ENCODE data around the gene CARD16.
"Not testable (repeated sequence)": the region's sequence is repeated elsewhere in the genome, so short reads cannot be mapped to it uniquely, and the experiment has no call there.

The CARD16 gene
- 14.1 to 28.4 reads per million in 2 donors for total RNA-seq

DNA sequence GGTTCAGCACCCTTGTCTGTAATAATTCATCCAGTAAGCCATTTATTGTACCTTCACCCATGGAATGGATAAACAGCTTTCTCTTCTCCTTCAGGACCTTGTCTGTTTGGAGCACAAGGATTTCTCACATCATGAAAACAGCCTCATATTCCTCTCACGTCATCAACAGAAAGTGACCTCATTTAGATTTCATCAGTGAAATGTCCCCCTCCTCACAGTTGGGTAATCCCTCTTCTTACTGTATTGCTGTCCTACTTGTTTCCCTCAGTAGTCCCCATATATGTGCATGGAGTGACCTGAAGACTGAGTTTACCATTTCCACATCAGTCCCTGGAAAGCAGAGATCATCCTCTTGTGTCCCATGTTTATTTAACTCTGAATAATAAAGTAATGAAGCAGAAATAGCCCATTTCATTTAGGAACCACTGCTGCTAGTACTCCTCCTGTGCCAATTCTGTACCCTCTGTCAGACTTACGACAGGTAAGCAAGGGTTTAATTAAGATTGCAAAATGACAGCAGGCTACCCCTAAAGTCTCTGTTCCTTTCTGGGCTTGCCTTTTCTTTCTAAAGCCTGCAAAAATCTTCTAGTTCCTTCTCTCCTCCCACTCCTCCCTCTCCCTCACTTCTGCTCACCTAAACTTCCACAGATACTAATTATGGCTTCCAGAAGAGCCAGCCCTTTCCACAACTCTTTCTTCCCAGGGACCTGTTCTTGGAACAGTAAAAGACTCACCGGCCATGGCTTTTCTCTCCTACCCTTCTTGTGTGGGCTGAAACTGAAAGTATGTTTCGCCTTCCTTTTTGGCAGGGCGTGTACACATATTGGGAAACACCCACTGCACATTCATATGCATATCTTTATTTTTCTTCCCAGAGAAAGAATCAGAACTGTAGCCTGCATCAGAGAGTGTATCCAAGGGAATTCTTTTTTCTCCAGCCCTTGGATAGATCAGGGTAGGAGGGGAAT lies at the start of gene CARD16:
CARD16 (minus strand) TSS at position 779 of the 968 bp plus-strand sequence; CDS start at position 741, 38 bp downstream.
- DNase-seq = not testable (repeated sequence)

DNA sequence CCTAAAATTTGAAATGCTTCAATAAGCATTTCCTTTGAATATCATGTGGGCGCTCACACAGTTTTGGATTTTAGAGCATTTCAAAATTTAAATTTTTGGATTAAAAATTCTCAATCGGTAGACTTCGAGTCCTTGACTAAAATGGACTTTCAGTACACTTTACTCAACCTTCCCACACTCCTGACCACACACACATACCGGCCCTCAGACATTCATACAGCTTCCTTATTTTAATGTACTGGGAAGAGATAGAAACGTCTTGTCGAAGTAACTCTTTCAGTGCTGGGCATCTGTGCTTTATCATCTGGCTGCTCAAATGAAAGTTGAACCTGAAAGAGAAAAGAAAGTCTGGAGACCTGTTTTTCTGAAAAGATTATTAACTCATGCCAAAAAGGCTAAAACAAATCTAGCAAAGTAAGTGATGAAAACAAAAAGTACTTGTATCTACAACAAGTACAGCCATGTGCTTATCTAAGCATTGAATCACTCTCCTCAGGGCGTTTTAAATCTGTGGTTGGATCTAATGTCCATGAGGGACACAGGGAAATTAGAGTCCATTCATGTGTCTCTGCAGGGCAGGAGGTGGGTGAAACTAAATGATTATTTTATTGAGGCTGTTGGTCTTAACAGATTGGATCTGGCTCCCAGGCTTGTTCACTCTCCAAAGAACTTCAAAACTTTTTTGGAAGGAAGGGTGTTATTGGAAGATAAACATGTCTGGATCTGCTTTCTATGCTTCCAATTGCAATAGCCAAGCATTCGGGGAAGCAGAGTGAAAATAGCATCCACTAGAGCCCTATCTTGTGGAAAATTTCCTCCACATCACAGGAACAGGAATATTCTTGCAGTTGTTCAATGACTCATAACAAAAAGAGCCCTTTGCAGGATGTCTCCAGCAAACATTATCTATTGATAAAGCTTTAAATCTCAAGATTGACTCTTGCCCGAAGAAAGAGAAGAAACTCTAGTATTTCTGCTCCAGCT lies 47.4 kb upstream of the CARD16 start:
- DNase-seq = no peak

DNA sequence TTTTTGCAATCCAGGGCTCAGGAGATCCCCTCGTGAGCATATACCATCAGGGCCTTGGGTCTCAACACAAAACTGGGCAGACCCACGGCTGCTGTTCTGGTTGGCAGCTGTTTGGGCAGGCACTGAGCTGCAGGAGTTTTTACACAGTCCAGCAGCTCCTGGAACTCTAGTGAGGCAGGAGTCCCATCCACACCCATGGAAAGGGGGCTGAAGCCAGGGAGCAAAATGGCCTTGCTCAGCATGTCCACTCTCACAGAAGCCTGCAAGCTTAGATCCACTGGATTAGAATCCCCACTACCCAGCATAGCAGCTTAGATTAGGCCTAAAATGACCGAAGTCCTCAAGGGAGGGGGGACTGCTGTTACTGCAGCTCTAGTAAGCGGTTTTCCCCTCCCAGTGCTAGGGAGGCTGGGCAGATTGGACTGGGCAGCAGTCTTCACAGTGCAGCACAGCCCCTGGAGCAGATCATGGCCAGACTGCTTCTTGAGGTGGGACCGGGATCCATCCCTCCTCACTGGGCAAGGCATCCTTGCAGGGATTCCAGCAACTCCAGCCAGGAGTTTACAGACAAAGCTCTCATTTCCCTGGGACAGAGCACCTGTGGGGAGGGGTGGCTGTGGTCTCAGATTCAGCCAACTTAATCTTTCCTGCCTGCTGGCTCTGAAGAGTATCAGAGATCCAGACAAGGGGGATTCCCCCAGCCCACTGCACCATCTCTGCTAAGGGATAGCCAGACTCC lies 36.4 kb upstream of the CARD16 start:
- DNase-seq = no peak

DNA sequence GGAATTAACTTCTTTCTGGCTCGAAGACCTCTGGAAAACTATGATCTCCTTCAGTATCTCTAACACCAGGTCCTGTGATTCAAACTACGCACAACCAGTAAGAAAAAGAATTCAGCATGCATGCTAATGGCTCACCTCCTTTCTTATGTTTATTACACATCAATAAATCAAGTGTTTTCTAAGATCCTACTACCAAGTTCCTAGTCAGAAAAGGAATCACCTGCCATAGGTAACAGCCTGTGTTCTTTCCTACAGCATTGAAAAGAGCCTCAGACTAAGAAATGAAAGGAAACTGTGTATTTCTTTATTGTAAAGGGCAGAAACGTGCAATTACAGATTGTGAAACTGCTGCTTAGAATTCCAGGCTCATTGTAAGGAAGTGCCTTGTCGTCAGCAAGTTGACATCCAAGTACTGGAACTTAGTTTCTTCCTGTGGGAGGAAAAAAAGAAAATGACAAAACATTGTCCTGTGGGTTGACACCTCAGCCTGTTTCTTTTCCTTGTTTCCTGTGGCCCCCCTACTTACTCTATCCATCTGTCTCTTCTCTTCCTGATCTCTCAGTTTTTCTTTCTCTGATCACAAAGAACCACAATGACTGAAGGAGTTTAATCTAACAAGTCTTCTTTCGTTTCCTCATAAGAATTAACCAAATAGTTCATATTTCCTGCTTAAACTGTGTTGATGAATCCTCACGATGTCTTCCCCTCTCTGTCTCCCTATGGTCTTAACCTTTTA lies 35.2 kb upstream of the CARD16 start:
- not testable (repeated sequence) for DNase-seq

DNA sequence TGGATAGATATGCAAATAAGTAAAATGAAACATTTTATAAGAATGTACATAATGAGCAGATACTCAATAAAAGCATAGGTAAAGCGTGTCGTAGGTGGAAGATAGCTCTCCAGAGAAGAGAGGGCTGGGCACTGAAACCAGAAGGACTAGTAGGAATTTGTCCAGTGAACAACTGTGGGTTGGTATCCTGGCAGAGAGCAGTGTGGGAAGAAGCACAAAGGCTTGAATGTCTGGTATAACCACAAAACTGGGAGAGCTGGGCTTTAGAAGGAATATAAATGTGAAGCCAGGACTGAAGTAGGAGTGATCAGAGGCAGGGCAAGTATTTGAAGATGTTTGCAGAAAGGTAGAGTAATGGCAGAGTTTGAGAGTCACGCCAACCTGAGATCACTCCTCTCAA lies 33.1 kb upstream of the CARD16 start:
- DNase-seq = no peak

DNA sequence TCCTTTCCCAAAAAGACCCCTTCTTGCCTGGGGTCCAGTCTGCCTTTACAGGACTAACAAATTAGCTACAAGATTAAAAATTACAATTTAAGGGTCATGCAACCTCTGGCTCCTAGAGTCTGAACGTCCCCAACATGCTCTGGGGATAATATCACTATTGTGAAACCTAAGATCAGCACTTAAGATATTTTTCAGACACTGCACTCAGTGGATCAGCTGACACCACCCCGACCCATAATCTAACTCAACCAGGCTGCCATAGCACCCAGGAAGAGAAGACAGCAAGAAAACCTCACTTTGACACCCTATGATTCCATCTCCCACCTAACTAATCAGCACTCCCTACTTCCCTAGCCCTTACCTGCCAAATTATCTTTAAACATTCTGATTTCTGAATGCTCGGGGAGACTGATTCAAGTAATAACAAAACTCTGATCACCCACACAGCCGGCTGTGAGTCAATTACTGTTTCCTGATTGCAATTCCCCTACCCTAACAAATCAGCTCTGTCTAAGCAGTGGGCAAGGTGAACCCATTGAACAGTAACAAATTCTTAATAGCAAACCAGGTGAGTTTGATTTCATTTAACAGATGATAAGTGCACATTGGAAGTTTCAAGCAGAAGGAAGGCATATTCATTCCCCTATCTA lies 32.1 kb upstream of the CARD16 start:
- DNase-seq = not testable (repeated sequence)

DNA sequence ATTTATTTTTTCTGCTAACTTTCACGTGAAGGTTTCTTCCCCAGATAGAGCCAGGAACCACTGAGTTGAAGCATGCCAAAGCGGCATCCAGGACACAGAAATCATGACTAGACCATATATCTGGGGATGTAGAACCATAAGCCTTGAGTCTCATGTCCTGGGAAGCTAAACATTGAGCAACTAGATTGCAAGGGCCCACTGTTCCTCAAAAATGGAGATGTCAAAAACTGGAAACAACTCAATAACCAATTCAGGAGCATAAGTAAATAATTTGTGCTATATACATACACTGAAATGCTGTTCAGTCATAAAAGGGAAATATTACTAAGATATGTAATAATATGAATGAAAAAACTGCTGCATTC lies 29.0 kb upstream of the CARD16 start:
- DNase-seq = no peak

DNA sequence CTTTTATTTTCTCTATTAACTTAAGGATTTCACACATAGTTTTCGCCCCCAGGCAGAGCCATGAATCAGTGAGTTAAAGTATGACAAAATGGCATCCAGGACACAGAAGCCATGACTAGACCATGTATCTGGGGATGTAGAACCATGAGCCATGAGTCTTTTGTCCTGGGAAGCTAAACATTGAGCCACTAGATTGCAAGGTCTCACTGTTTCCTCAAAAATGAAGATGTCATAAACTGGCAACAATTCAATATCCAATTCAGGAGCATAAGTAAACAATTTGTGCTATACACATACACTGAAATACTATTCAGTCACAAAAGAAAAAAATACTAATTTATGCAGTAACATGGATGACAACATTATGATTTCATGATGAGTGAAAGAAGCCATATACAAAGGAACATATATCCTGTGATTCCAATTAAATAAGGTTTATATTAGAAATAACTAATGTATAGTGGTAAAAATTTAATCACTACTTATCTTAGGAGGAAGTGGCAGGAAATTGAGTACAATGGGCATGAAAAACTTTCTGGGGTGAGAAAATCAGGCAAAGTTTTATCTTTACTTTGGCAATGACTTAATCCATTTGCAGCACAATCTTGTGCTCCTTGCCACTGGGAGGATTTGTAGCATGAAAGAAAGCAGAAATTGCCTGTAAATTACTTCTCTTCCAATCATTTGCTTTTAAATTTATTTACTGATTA lies 28.5 kb upstream of the CARD16 start:
- no peak for DNase-seq

DNA sequence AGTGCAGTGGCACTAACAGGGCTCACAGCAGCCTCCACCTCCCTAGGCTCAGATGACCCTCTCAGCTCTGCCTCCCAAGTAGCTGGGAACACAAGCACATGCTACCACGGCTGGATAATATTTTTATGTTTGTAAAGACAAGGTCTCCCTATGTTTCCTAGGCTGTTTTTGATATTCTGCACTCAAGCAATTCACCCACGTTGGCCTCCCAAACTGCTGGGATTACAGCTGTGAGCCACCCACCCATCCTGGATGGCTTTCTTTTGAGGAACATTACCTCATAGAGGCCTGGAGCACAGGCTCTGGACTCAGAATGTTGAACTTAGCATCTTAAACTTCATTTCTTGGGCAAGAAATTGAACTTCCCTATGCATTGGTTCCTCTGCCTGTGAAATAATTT lies 26.9 kb upstream of the CARD16 start:
- DNase-seq = not testable (repeated sequence)

DNA sequence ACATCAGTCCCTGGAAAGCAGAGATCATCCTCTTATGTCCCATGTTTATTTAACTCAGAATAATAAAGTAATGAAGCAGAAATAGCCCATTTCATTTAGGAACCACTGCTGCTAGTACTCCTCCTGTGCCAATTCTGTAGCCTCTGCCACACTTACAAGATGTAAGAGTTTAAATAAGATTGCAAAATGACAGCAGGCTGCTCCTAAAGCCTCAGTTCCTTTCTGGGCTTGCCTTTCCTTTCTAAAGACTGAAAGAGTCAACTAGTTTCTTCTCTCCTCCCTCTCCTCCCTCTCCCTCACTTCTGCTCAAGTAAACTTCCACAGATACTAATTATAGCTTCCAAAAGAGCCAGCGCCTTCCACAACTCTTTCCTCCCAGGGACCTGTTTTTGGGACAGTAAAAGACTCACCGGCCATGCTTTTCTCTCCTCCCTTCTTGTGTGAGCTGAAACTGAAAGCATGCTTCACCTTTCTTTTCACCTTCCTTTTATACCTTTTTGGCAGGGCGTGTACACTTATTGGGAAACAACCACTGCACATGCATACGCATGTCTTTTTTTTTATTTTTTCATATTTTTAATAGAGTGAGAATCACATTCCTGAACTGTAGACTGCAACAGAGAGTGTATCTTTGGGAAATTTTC lies 26.1 kb upstream of the CARD16 start:
- DNase-seq = no peak

DNA sequence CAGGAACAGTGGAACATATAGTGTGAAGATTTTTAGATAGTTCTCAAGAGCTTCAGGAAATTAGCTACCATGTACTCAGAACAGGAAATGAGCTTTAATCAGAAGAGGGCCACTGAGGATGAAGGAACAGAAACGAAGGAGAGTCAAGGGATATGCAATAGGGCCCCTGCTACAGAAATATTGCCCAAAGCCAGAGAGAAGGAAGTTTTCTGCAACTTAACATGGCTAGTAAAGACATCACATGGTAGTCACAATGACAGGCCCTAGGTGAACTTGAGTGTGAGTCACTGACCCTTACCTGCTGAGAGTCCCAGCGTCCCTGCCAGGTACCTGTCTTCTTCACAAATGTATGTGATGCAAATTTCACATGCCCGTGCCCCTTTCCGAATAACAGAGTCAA lies 25.2 kb upstream of the CARD16 start:
- no peak for DNase-seq

DNA sequence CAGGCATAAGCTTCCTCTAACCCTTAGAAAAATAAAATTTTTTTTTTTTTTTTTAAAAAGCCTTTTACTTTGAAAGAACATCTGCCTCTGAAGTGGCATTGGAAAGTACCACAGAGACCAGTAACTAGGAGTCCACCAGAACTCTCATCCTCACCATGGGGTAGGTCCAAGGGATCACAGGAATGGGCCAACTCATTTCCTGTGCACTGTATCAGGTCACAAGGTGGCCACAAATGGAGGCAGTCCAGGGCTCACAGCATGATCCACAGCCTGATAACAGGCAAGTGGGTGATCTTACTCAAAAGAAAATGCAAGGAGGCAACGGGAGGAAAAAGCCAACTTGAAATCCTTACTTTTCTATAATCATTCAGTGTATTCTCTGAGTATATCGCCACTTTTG lies 24.6 kb upstream of the CARD16 start:
- DNase-seq = not testable (repeated sequence)

DNA sequence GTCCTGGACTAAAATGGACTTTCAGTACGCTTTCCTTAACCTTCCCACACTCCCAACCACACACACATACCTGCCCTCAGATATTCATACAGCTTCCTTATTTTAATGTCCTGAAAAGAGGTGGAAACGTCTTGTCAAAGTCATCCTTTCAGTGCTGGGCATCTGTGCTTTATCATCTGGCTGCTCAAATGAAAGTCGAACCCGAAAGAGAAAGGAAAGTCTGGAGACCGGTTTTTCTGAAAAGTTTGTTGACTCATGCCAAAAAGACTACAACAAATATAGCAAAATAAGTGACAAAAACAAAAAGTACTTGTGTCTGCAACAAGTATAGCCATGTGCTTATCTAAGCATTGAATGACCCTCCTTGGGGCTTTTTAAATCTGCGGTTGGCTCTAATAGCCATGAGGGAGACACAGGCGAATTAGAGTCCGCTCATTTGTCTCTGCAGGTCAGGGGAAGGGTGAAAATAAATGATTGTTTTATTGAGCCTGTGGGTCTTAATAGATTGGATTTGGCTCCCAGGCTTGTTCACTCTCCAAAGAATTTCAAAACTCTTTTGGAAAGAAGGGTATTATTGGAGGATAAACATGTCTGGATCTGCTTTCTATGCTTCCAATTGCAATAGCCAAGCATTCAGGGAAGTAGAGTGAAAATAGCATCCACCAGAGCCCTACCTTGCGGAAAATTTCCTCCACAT lies 18.3 kb upstream of the CARD16 start:
- DNase-seq = not testable (repeated sequence)

DNA sequence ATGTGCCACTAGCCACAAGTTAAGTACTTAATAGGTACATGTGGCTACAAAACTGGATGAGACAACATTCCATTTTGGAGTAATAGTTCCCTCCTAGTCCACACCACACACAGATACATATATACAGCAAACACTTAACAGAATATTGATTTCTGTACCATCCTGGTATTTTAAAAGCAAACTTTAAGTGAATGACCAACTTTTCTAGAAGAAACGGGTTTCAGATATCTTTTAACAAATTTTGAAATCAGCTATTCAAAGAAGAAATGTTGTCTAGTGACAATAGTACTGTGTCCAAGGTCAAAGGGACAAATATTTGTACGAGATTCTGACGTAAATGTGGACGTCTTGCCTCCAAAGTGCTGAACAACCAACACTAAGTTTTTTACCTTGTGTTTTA lies 12.3 kb upstream of the CARD16 start:
- DNase-seq = no peak

DNA sequence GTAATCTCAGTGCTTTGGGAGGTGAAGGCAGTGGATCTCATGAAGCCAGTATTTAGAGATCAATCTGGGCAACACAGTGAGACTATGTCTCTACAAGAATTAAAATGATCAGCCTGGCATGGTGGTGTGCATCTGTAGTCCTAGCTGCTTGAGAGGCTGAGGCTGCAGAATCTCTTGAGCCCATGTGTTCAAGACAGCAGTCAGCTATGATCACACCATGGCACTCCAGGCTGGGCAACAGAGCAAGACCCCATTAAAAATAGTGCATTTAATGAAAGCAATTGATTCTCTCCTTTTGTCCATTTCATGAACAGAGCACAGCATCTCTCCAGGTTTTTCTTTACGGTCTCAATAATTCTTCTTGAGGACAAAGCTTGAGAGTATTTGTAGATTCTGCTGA lies 11.3 kb upstream of the CARD16 start:
- DNase-seq = no peak

DNA sequence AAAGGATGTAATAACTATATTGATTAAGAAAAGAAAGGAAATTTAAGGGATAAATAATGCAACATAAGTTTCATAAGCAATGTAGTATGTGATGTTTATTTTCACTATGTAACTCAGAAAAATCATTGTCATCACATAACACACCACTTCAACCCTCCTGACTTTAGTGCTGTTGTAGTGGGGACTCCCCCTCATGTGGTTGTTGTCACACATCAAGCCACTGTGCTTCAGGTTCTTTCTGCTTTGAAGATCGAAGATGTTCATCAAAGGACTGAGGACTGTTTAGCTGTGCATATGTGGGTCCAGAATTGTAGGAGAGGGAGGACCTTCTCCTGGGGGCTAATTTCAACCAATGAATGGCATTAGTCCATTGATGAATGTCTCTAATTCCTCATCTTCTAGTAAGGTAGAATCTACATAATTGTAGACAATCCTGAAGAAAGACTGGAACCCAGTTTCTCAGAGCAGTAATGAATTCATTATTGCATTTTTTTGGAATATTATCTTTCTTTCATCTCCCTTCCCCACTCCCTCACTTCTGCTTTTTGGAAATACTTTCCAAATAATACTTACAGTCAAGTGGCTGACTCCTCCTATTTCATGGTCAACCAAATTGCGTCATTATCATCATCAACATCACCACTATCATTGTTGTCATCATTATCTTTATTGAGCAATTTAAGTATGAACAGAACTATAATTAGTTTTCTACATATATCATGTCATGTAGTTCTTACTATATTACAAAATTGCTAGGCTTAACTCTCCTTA lies 9.8 kb upstream of the CARD16 start:
- no peak for DNase-seq

DNA sequence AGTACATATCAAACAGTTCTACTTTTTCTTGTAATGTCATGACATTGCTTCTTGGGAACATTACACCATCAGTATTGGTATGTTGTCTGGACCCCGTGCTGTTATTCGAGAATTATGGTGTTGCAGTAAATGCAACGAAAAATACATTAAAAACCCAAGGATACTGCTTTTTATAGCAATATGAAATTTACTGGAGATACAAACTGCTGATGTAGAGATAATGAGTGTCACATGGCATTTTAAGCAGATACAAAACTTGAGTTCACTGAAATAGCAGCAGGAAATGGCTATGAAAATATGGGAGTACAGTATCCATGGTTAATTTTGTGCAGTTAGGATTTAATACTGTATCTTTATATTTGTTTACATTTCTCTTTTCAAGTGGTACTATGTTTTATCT lies 7.4 kb upstream of the CARD16 start:
- DNase-seq = no peak

DNA sequence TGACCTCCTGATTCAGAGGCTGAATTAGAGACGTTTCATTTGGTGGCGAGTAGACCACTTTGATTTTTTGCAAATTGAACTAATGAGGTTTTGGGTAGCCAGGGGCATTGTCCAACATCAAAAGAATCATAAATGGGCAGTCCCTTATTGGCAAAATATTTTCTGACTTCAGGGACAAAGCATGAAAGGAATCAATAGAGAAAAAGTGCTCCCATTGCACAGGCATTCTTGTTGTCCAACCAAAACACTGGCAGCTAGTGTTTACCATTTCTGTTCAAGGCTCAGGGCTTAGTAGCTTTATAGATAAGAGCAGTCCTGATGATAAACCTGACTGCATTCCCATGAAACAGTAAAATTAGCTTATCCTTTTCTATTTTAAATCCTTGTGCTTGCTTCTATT lies 6.4 kb upstream of the CARD16 start:
- DNase-seq = no peak

DNA sequence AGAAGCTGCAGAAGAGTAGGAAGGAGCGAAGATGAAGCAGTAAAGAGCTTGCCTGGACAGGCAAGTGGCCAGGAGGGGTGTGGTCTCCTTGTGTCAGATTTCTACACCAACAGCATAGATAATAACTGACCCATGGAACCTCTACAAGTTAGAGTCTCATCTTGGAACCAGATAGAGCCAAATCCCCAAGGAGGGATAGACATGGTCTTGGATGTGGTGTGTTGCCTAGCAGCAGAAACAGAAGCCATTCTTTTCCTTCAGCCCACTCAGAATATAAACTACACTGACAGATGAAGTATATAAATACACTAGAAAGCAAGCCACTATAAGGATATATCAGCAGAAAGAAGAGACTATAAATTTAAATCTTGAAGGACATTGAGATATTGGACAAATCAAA lies 4.3 kb upstream of the CARD16 start:
- DNase-seq = no peak

Measured in activated gamma-delta T cell (primary cell).